DMS114 treated with DMSO at 0.1 percent for 48 hours (cell line): Measurements from ENCODE around the gene LMF2.
A peak's percentile ranks its signal among the peaks of the same experiment; 100 is the strongest.
"Not testable (repeated sequence)": the region's sequence is repeated elsewhere in the genome, so short reads cannot be mapped to it uniquely, and the experiment has no call there.

Source experiments
- DNase-seq: peaks from one replicate; lab custom pipeline; 2025; ENCODE audit not compliant: unreplicated experiment; lab: John Stamatoyannopoulos, UW

The LMF2 gene

DNA sequence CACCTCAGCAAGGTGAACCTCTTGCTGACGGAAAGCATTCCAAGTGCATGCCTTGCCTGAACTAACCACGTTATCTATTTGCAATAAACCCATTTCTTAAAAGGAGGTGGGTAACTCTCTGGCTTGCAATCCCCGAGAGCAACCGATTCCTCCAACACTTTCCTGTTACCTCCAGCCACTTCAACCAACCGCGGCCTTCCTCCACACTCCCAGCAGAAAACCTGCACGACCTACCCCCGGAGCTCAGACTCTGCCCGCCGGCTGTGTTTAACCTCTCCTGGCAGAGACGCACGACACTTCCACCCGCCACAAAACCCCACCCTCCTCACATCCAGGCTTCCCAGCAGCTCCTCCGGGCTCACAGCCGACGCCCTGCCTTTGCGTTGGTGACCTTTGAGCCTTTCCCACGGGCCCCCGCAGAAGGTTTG lies 17.2 kb upstream of the LMF2 start:
- DNase-seq, result no peak

DNA sequence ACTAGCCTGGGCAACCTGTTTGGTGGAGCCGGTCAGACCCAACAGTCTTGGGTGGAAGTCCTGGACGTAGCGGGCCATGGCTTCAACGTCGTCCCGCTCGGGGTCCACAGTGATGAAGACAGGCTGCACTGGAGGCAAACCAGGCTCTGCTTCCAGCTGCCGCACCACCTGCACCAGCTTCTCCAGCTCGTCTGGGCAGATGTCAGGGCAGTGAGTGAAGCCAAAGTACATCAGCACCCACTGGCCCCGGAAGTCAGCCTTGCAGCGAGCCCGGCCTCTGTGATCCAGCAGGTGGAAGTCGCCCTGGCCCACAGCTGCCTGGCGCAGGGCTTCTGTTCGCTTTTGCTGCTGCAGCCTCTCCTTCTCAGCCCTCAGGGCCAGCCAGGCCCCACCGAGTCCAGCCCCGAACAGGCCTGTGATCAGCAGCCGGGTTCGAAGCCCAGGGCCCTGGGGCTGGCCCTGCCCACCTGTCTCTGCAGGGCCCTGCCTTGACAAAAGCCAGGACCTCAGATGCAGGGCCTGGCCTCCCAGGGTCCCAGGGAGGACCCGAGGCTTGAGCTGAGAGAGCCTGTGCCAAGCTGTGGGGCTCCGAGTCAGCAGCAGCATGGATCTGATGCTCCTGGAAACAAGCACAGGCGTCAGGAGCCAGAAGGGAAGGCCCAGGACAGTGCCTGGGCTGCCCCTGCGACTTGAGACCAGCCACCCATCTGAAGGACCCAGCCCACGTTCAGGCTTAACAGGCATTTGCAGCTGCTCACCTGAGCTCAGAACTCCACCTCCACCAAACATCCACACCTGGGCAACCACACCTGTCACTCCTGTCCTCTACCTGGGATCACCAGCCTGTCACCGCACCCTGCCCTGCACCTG lies 16.5 kb upstream of the LMF2 start:
- no peak for DNase-seq

DNA sequence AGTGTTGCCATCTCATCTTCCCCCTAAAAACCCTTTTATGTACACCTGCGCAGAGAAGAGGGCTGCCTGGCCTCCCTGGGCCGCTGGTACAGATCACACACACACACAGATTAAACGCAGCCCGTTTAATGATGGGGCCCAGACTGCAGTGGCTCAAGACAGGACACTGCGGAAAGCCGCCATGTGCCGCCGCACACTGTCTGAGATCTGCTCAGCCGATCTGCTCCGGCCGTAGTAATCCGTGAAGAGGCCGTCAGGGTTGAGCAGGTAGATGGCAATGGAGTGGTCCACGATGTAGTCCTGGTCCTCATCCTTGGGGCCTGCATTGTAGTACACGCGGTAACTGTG lies 15.9 kb upstream of the LMF2 start:
- no peak for DNase-seq

DNA sequence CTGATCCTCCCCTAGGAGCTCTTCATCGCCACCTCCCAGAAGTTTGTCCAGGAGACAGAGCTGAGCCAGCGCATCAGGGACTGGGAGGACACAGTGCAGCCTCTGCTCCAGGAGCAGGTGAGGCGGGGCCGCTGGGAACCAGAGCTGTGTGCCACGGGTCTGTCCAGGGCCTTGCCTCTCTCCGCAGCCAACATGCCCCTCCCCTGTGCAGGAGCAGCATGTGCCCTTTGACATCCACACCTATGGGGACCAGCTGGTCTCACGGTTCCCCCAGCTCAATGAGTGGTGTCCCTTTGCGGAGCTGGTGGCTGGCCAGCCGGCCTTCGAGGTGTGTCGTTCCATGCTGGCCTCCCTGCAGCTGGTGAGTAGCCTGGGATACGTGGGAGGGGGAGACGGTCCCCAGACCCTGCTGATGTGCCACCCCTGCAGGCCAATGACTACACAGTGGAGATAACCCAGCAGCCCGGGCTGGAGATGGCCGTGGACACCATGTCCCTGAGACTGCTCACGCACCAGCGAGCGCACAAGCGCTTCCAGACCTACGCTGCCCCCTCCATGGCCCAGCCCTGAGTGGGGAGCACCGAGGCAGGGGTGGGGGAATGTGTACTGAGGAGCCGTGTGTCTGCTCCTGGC lies 15.4 kb upstream of the LMF2 start:
- no peak for DNase-seq

DNA sequence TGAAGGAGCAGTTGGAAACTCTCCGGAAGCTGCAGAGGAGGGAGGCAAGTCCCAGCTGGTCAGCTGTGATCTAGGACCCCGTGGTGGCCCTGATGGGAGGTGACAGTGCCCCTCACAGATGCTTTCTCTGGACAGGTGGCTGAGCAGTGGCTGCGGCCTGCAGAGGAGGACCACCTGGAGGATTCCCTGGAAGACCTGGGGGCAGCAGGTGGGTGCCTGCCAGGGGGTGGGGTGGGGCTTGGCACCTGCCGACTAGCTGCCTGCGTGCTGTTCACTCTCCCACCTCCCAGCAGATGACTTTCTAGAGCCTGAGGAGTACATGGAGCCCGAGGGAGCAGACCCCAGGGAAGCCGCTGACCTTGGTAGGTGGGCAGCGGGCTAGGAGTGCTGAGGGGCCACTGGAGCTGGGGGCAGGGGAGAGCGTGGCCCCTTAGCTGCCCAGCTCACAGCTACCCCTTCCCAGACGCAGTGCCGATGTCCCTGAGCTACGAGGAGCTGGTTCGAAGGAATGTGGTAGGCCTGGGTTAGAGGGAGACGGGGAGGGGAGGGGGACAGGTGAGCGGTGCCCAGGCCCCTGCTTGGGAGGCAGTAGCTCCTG lies 14.8 kb upstream of the LMF2 start:
- no peak for DNase-seq

DNA sequence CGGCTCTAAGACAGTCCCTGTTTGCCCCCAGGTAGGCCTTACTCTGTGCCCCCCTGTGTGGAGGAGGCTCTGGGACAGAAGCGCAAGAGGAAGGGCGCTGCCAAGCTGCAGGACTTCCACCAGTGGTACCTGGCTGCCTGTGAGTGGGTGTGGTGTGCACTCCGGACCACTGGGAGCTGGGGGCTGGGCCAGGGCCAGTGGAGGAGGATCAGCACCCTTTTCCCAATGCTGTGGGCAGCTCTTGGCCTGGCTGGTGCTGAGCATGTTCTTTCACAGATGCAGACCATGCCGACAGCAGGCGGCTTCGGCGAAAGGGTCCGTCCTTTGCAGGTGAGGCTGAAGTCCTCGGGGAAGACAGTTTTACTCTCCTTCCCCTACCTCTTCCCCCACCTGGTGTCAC lies 14.2 kb upstream of the LMF2 start:
- no peak for DNase-seq

DNA sequence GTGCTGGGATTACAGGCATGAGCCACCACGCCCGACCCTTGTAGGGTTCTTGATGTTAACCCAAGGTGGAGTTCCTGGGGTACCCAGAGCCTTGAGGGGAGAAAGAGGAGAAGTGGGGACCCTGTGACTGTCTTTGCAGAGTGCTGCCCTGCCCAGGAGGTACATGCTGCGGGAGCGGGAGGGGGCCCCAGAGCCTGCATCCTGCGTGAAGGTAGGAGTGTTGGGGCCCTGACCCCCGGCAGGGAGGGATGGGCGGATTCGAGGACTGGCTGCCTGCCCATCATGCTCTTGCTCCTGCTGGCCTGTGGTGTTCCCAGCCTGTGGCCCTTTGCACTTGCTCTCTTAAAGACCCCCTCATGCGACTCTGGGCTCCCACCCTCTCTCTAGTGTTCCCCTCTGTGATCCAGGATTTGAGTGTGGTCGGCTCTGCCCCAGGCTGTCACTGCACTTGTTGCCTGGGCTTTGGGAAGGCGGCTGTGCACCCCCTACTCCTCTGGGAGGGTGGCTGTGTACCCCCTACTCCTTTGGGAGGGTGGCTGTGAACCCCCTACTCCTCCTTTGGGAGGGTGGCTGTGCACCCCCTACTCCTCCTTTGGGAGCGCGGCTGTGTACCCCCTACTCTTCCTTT lies 13.4 kb upstream of the LMF2 start:
- DNase-seq, result no peak

DNA sequence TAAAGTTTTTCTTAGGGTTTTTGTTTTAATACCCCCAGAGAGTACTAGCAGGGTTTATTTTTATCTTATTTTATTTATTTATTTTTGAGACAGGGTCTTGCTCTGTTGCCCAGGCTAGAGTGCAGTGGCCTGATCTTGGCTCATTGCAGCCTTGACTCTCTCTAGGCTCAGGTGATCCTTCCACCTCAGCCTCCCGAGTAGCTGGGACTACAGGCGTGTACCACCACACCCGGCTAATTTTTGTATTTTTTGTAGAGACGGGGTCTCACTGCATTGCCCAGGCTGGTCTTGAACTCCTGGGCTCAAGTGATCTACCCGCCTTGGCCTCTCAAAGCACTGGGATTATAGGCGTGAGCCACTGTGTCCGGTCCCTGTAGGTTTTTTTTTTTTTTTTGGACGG lies 12.7 kb upstream of the LMF2 start:
- DNase-seq, result not testable (repeated sequence)

DNA sequence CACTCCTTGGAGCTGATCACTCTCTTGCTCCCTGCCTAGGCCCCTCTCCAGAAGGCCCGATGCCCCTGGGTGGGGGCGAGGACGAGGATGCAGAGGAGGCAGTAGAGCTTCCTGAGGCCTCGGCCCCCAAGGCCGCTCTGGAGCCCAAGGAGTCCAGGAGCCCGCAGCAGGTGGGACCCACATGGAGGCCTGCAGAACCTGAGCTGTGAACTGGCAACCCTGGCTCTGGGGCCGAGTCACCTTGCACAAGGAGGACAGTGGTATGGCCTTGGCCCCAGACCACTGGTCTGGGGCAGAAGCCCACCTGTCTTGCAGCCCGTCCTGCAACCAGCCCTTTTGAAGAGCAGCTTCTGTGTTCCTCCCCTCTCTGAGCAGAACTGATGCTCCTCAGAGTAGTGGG lies 11.6 kb upstream of the LMF2 start:
- DNase-seq, result no peak

DNA sequence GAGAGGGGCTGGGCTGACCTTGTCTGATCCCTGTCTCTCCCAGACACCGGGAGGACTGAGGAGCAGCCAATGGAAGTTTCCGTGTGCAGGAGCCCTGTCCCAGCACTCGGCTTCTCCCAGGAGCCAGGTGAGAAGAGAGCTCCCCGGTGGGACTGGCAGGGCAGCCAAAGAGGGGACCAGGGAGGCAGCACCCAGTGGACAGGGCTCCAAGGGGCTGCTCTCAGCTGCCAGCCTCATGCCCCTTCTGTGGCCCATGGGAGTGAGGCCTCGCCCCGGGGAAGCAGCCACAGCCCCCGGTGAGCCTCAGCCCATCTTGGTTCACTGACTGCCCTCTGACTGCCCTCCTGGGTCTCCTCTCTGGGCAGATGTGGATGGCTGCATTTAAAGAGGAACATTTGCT lies 11.1 kb upstream of the LMF2 start:
- DNase-seq, result no peak

DNA sequence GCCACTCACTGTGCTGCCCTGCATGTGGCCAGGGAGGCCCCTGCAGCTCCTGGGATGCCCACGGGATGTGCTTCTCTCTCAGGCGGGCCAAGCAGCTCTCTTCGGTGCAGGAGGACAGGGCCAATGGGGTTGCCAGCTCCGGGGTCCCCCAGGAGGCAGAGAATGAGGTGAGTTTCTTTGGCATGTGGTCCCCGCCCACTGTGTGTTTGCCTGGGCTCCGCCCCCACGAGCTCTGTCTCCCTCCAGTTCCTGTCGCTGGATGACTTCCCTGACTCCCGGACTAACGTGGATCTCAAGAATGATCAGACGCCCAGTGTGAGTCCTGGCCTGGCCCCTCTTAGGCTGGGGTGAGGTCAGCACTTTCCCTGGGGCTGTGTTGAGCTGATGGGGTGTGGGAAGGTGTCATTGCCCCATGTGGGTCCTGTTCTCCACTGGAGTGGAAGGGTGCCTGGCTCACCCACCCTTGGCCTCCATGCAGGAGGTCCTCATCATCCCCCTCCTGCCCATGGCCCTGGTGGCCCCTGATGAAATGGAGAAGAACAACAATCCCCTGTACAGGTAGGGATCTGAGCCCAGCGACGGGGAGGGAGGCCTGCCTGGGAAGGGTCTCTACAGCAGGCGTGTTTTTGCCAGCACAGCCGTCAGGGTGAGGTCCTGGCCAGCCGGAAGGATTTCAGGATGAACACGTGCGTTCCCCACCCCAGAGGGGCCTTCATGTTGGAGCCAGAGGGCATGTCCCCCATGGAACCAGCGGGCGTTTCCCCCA lies 10.2 kb upstream of the LMF2 start:
- DNase-seq, result no peak

DNA sequence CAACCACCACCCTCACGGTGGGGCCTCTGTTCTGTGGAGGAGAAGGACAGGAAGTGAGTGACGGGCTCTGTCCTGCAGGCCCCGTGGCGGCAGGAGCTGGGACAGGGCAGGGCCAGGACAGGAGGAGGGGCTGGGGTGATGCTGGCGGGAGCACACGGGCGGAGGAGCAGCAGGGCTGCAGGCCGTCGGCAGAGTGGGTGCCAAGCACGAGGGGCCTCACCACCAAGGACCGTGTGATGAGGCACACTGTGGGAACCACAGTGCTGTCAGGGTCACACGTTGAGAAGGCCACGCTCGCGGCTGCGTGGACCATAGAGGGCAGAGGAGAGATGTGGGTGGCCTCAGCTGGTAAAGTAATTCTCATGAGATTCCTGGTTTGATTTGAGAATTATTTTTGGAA lies 9.4 kb upstream of the LMF2 start:
- no peak for DNase-seq

DNA sequence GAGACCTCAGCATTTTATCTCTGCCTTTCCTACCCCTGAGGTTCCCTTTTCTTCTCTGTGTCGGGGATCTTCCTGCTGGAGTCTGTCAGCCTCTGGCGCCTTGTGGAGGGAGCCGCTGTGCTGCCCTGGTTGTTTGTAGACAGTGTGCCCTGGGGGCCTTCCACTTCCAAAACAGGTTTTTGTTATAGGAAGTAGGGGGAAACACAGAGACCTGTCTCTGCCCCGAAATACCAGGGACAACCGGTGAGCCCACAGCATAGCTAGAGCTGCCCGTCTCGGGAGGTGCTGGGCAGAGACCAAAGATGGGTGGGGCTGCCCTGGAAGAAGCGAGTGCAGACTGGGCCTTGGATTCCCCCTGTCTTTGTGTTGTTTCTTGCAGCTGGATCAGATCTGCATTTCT lies 8.6 kb upstream of the LMF2 start:
- DNase-seq, result no peak

DNA sequence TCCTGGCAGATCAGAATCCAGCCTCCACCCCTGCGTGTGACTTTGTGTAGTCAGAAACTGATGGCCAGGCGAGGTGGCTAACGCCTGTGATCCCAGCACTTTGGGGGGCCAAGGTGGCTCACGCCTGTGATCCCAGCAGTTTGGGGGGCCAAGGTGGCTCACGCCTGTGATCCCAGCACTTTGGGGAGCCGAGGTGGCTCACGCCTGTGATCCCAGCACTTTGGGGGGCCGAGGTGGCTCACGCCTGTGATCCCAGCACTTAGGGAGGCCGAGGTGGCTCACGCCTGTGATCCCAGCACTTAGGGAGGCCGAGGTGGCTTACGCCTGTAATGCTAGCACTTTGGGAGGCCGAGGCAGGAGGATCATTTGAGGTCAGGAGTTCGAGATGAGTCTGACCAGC lies 5.7 kb upstream of the LMF2 start:
- DNase-seq, result no peak

DNA sequence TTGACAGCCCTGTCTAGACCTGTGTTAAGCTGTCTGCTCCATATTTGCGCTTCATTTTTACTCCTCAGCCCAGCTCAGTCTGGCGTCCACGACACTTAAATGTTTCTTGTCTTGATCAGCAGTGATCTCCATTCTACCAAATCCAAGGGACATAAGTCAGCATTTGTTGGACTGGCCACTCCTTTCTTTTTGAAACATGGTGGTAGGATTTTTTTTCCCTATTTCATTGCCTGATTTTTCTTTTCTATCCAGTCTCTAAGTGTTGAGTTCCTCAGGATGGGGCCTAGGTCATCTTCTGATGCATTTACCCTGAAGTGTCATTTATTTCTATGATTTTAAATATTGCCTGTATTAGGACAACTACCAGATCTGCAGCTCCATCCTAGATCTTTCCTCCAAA lies 1.4 kb upstream of the LMF2 start:
- no peak for DNase-seq

DNA sequence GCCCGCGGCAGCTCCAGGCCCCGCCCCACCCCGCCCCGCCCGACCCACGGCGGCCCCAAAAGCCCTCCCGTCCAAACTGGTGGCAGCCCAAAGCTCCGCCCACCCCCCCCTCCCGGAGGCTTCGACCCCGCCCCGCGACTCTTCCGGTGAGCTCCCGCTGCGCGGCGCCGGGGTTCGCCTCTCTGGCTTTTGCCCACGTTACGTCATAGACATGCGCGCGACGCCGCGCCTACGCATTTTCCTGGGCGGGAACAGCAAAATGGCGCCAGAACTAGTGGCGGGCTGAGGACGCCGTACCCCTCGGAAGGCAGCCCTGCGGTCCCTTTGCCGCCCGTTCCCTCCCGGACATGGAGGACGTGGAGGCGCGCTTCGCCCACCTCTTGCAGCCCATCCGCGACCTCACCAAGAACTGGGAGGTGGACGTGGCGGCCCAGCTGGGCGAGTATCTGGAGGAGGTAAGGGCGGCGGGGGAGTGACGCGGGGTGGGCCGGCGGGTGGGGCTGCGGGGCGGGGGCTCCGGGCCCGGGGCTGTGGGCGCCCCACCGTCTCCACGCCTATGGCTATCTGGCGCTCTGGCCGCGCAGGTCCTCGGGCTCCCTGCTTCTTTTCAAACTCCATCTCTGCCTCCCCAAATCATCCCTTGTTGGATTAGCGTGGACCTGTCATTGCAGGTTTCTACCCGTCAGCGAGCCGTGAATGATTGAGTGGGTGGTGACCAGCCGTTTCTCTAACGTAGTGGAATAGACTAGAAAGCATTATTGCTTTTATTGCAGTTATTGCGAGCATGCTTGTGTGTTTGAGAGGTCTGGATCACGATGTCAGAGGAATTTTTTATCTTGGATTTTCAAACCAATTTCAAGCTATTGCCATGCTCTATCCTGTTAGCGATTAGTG lies 736 bp upstream of the LMF2 start, which contains the start of gene NCAPH2:
Gene NCAPH2, plus strand, starts transcription at position 234 of the 894 bp plus-strand sequence. Its CDS starts 114 bp downstream, at position 348.
- peak; percentile 85 for DNase-seq

DNA sequence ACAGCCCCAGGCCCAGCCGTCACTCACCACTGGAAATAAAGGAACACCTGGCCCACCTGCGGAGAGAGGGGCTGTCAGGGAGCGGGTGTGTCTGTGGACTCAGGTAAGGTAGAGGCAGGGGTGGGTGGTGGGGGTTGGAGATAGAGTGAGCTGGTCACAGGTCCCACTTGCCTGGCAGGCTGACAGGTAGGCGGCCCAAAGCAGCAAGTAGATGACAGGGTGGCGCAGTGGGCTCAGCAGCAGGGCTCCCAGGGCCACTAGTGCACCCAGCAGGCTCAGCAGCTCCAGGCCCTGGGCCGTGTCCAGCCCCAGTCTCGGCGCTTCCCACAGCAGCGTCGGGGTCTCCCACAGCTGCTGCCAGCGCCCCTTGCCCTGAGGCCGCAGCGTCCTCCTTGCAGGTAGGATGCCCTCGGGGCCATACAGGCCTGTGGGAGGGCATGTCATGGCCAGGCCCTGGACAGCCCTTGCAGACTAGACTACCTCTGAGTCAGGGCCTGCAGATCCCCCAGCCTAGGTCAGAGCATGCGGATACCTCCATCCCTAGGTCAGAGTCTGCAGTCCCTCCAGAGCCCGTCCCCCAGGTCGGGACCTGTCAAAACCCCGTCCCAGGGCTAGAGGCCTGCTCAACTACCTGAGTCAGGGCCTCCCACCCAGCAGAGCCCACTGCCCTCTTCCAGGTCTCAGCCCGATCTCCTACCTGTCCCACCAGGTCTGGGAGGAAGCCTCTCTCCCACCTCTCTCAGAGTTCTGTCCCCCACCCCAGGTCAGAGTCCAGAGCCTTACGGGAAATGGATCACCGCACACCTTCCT lies 686 bp downstream of the LMF2 start:
- DNase-seq, result no peak

DNA sequence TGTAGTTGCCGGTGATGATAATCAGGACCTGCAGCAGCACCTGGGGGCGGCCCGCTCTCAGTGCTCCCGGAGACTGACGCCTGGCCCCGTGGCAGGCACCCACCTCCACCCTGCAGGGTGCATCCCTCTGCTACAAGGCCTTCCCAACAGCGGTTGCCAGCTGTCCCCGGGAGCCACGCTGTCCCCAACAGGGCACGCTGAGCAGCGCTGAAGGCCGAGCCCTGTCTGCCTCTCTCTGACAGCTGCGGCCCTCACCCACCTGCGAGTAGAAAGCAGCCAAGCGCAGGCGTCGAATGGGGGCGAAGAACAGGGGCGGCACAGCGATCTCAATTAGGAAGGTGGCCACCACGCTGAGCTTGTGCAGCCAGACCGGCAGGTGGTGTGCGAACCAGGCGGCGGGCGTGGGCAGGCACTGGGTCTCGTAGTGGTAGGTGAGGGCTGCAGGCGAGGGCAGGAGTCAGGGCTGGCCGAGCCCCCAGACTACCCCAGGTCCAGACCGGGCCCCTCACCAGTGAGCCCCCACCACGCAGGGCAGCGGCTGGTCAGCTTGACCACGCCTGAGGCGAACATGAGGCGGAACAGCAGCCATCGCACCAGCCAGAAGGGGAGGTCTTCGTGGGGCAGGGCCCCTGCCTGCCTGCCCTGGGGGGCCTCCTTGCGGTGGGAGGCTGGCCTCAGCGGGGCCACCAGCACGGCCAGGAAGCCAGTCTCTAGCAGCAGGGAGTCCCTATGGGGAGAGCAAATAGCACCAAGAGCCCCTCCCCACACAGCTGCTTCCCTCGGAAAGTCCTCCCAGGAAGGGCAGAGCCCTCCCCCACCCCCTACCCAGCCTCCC lies 1.5 kb downstream of the LMF2 start:
- no peak for DNase-seq
